ENCODE measurements around the gene COL4A2.

- TF ChIP-seq CTCF (IDR thresholded peaks at IDR 0.05; ENCODE audit: low read length) (no peak), EZH2 (IDR thresholded peaks at IDR 0.05; ENCODE audit: borderline replicate concordance, low read length) (no peak)
These were observed 211.1 kb downstream of the COL4A2 start for GRCh38 chr13:110518226-110518525.
